HepG2 (cell line): ENCODE measurements around the gene KCNQ1OT1. TPM values are rescaled to one million over a fixed set of nuclear protein-coding genes. Genes with fewer than 3 reads are reported as not detected.

Experiments
- ATAC-seq: fragments of 200-7000 bp; cut with Tn5 transposase; 3 replicates; pipeline ENCODE4 v1.9.1; 2020; ENCODE audit warnings: mild to moderate bottlenecking, moderate library complexity
- BruUV-seq: library from RNA; stranded (reverse); fragments of 400-500 nt; replicated peaks from 2 replicates; lab custom pipeline; 2021; lab: Mats Ljungman, UMichigan
- CTCF ChIA-PET: fragments of 300-600 bp; formaldehyde crosslinking; extraction: SDS; loops from one replicate; lab custom pipeline; 2021; ENCODE audit warnings: low total read pairs, inconsistent platforms, low intra/inter-chr PET ratio; lab: Yijun Ruan, JAX
- POLR2A ChIA-PET: fragments of 350-600 bp; sonication (Branson Sonifier 250); formaldehyde crosslinking; loops from one replicate; lab custom pipeline; 2020; ENCODE audit warnings: antibody characterized with exemption, inconsistent platforms; lab: Yijun Ruan, JAX
- DNase-seq: peaks from one replicate; pipeline ENCODE4 v3.0.0-alpha.2; 2015; ENCODE audit warnings: low spot score
- FAIRE-seq: peaks from 3 replicates; lab custom pipeline; 2011; peaks lifted over from hg19 to GRCh38; lab: Jason Lieb, UNC
- H2AFZ ChIP-seq: one replicate; pipeline ENCODE4 v1.6.1; 2011; ENCODE audit warnings: low read length, inconsistent platforms
- H3K27ac ChIP-seq: fragments of 300-600 bp; 3 replicates; pipeline ENCODE4 v1.8.0; 2011; ENCODE audit warnings: mixed run types, mild to moderate bottlenecking, mixed read lengths, low read length, inconsistent platforms; ENCODE audit not compliant: insufficient read depth; ENCODE audit errors: extremely low read length
- H3K27me3 ChIP-seq, 2 experiments: fragments of 200-600 bp in 1 of 2; 2 replicates in 1 of 2; 3 replicates in 1 of 2; pipeline versions ENCODE4 v1.6.0 to v1.8.0; 2011; ENCODE audit warnings: low read length in 2 of 2, mild to moderate bottlenecking in 2 of 2, moderate library complexity in 2 of 2, inconsistent platforms in 1 of 2; ENCODE audit not compliant: insufficient read depth in 2 of 2, control insufficient read depth in 1 of 2
- H3K36me3 ChIP-seq, 2 experiments: fragments of 200-600 bp in 1 of 2; replicated peaks in 1 of 2; 2 replicates in 1 of 2; 3 replicates in 1 of 2; pipeline versions ENCODE4 v1.5.1 to v1.8.0; 2011; ENCODE audit warnings: low read length in 2 of 2, inconsistent platforms in 1 of 2; ENCODE audit not compliant: insufficient read depth in 2 of 2, control insufficient read depth in 1 of 2
- H3K4me1 ChIP-seq: 2 replicates; pipeline ENCODE4 v1.5.1; 2012; ENCODE audit warnings: low read length, inconsistent platforms; ENCODE audit not compliant: insufficient read depth
- H3K4me2 ChIP-seq: 2 replicates; pipeline ENCODE4 v1.6.0; 2011; ENCODE audit warnings: low read depth, low read length, inconsistent platforms
- H3K4me3 ChIP-seq, 3 experiments: fragments of 200-600 bp in 1 of 3; sonication (generic), shearing (Covaris generic) in 1 of 3; replicated peaks in 1 of 3; 2 replicates each; pipeline ENCODE4 v1.5.1; 2011 to 2016; ENCODE audit warnings: low read length in 3 of 3, inconsistent platforms in 2 of 3, low read depth in 2 of 3, mild to moderate bottlenecking in 2 of 3, control low read depth in 1 of 3, mixed read lengths in 1 of 3; ENCODE audit not compliant: insufficient read depth in 1 of 3
- H3K79me2 ChIP-seq: one replicate; pipeline ENCODE4 v1.6.1; 2011; ENCODE audit warnings: low read length, inconsistent platforms; ENCODE audit not compliant: insufficient read depth
- H3K9ac ChIP-seq: 2 replicates; pipeline ENCODE4 v1.6.0; 2011; ENCODE audit warnings: mild to moderate bottlenecking, low read depth, low read length, inconsistent platforms; ENCODE audit not compliant: insufficient read depth
- H3K9me3 ChIP-seq: 2 replicates; pipeline ENCODE4 v1.5.1; 2012; ENCODE audit warnings: mild to moderate bottlenecking, low read length
- H4K20me1 ChIP-seq: 2 replicates; pipeline ENCODE4 v1.6.0; 2011; ENCODE audit warnings: inconsistent platforms, mild to moderate bottlenecking, low read length, moderate library complexity; ENCODE audit not compliant: insufficient read depth
- HNF4A ChIP-seq: sonication (generic); formaldehyde crosslinking; IDR thresholded peaks from 2 replicates; pipeline ENCODE4 v1.4.0; 2020; ENCODE audit warnings: missing genetic modification reagents
- ZNF350 ChIP-seq: sonication (generic); formaldehyde crosslinking; IDR thresholded peaks from 2 replicates; pipeline ENCODE4 v1.4.0; 2020; ENCODE audit warnings: mild to moderate bottlenecking, low read depth, missing genetic modification reagents, borderline replicate concordance
- WGBS: methylation state at CpG from one replicate; pipeline ENCODE4 v1.1.6; 2017; ENCODE audit warnings: low lambda C conversion rate; 5-methylcytosine and 5-hydroxymethylcytosine counted together
- in situ Hi-C: cut with HindIII; loops from 2 replicates; pipeline ENCODE4 v1.10.0; 2017; ENCODE audit warnings: low pct_unique_long_range_greater_than_20kb; ENCODE audit not compliant: extremely low pct_ligation_motif_present
- intact Hi-C: fragments of 100-400 bp; cut with micrococcal nuclease; formaldehyde crosslinking; loops from one replicate; pipeline ENCODE4 v1.10.0; 2022; ENCODE audit not compliant: unreplicated experiment
- polyA plus RNA-seq, 8 experiments: library from polyadenylated mRNA; depleted of rRNA in 3 of 8; stranded (reverse) in 7 of 8; unstranded in 1 of 8; fragments of >200 nt; fragmentation: Illumina TruSeq in 4 of 8; extraction: Trizol in 4 of 8; gene quantifications; 2 replicates each; pipeline versions ENCODE4 v1.2.1 to v1.2.3, GENCODE V29; 2011 to 2016; ENCODE audit warnings: low read depth in 4 of 8, missing spikeins in 1 of 8, mixed read lengths in 1 of 8; ENCODE audit not compliant: insufficient read depth in 1 of 8
- total RNA-seq, 5 experiments: library from RNA; depleted of rRNA; stranded (reverse); fragments of >200 nt; fragmentation: Illumina TruSeq; extraction: Trizol; gene quantifications; 2 replicates each; pipeline ENCODE4 v1.2.3, GENCODE V29; 2016; ENCODE audit warnings: low read depth in 1 of 5
- TF ChIP-seq, protein P1 (sequence below): sonication (generic); formaldehyde crosslinking; IDR thresholded peaks from 2 replicates; pipeline ENCODE4 v1.4.0; 2020; ENCODE audit warnings: missing genetic modification reagents
- TF ChIP-seq, protein P2 (sequence below): sonication (generic); formaldehyde crosslinking; IDR thresholded peaks from 2 replicates; pipeline ENCODE4 v1.4.0; 2020; ENCODE audit warnings: mild to moderate bottlenecking, missing genetic modification reagents, borderline replicate concordance
- TF ChIP-seq, protein P3 (sequence below): sonication (generic); formaldehyde crosslinking; IDR thresholded peaks from 2 replicates; pipeline ENCODE4 v1.5.1; 2020; ENCODE audit warnings: mild to moderate bottlenecking, missing genetic modification reagents, moderate library complexity

The KCNQ1OT1 gene
- total and polyA plus RNA-seq, 2 of the 13 experiments (the other 11 are each of a cell fraction or from before 2014, with no cell fraction given), result 1.3 to 18.9 TPM

DNA sequence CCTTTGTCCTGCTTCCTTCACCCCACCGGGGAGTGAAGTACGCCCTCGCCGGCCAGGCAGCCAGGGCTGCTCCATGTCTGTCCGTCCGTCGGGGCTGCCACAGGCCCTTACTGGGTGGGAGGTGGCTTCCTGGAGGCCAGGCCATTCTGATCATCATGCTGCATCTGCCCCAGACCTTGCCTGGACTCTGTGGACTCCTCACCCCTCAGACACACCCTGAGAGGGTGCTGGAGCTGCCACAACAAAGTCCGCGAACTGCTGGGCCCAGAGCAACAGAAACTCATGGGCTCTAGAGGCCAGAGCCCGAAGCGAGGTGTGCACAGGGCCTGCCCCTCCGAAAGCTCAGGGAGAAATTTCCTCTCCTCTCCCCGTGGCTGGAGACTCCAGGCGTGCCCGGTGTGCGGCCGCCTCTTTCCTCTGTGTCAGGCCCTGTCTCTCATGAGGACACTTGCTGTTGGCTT, 124.2 kb downstream of the KCNQ1OT1 start:
- Histone ChIP-seq H3K27me3 (peaks cover 25 to 84% of the 10 kb centered on the region in 2 experiments), H2AFZ (no peak overlapping the region), H3K4me2 (no peak overlapping the region), H3K27ac (no peak overlapping the region), H3K4me3 (no peak overlapping the region), H3K79me2 (no peaks in the 10 kb centered on the region), H3K36me3 (no peaks in the 10 kb centered on the region), H3K9ac (no peak overlapping the region), H3K9me3 (no peaks in the 10 kb centered on the region), H4K20me1 (no peaks in the 10 kb centered on the region), H3K4me1 (no peaks in the 10 kb centered on the region)
- 35% methylated on average over 7 of the region's 17 CpGs for WGBS
- POLR2A ChIA-PET, result no interaction called here
- intact Hi-C loops (no loop called here), in situ Hi-C loops (no loop called here)
- no peak for DNase-seq
- ATAC-seq, result peak; percentile 26
- FAIRE-seq, result no peak
- TF ChIP-seq, protein P1, sequence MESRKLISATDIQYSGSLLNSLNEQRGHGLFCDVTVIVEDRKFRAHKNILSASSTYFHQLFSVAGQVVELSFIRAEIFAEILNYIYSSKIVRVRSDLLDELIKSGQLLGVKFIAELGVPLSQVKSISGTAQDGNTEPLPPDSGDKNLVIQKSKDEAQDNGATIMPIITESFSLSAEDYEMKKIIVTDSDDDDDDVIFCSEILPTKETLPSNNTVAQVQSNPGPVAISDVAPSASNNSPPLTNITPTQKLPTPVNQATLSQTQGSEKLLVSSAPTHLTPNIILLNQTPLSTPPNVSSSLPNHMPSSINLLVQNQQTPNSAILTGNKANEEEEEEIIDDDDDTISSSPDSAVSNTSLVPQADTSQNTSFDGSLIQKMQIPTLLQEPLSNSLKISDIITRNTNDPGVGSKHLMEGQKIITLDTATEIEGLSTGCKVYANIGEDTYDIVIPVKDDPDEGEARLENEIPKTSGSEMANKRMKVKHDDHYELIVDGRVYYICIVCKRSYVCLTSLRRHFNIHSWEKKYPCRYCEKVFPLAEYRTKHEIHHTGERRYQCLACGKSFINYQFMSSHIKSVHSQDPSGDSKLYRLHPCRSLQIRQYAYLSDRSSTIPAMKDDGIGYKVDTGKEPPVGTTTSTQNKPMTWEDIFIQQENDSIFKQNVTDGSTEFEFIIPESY (CRISPR knock-in tag), result peak; percentile 55; the same call in 1 of the 2 replicates
- TF ChIP-seq HNF4A (0 out of 2 replicates have a peak, but pooled peaks have one; percentile 22), ZNF350 (CRISPR knock-in tag) (no peak)
- TF ChIP-seq, protein P2, sequence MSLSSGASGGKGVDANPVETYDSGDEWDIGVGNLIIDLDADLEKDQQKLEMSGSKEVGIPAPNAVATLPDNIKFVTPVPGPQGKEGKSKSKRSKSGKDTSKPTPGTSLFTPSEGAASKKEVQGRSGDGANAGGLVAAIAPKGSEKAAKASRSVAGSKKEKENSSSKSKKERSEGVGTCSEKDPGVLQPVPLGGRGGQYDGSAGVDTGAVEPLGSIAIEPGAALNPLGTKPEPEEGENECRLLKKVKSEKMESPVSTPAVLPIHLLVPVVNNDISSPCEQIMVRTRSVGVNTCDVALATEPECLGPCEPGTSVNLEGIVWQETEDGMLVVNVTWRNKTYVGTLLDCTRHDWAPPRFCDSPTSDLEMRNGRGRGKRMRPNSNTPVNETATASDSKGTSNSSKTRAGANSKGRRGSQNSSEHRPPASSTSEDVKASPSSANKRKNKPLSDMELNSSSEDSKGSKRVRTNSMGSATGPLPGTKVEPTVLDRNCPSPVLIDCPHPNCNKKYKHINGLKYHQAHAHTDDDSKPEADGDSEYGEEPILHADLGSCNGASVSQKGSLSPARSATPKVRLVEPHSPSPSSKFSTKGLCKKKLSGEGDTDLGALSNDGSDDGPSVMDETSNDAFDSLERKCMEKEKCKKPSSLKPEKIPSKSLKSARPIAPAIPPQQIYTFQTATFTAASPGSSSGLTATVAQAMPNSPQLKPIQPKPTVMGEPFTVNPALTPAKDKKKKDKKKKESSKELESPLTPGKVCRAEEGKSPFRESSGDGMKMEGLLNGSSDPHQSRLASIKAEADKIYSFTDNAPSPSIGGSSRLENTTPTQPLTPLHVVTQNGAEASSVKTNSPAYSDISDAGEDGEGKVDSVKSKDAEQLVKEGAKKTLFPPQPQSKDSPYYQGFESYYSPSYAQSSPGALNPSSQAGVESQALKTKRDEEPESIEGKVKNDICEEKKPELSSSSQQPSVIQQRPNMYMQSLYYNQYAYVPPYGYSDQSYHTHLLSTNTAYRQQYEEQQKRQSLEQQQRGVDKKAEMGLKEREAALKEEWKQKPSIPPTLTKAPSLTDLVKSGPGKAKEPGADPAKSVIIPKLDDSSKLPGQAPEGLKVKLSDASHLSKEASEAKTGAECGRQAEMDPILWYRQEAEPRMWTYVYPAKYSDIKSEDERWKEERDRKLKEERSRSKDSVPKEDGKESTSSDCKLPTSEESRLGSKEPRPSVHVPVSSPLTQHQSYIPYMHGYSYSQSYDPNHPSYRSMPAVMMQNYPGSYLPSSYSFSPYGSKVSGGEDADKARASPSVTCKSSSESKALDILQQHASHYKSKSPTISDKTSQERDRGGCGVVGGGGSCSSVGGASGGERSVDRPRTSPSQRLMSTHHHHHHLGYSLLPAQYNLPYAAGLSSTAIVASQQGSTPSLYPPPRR (CRISPR knock-in tag), result no peak
- TF ChIP-seq, protein P3, sequence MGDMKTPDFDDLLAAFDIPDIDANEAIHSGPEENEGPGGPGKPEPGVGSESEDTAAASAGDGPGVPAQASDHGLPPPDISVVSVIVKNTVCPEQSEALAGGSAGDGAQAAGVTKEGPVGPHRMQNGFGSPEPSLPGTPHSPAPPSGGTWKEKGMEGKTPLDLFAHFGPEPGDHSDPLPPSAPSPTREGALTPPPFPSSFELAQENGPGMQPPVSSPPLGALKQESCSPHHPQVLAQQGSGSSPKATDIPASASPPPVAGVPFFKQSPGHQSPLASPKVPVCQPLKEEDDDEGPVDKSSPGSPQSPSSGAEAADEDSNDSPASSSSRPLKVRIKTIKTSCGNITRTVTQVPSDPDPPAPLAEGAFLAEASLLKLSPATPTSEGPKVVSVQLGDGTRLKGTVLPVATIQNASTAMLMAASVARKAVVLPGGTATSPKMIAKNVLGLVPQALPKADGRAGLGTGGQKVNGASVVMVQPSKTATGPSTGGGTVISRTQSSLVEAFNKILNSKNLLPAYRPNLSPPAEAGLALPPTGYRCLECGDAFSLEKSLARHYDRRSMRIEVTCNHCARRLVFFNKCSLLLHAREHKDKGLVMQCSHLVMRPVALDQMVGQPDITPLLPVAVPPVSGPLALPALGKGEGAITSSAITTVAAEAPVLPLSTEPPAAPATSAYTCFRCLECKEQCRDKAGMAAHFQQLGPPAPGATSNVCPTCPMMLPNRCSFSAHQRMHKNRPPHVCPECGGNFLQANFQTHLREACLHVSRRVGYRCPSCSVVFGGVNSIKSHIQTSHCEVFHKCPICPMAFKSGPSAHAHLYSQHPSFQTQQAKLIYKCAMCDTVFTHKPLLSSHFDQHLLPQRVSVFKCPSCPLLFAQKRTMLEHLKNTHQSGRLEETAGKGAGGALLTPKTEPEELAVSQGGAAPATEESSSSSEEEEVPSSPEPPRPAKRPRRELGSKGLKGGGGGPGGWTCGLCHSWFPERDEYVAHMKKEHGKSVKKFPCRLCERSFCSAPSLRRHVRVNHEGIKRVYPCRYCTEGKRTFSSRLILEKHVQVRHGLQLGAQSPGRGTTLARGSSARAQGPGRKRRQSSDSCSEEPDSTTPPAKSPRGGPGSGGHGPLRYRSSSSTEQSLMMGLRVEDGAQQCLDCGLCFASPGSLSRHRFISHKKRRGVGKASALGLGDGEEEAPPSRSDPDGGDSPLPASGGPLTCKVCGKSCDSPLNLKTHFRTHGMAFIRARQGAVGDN (CRISPR knock-in tag), result peak; percentile 30; the same call in 1 of the 2 replicates
- TF ChIP-seq, all 625 proteins: peak for 3
- BruUV-seq, result no TSS peak
- CTCF ChIA-PET, result no interaction called here
